K562 (cell line): ENCODE results near the gene IL21. TPM values are rescaled to one million over a fixed set of nuclear protein-coding genes. Genes with fewer than 3 reads are reported as not detected.

Experiments
- BACH1 ChIP-seq: fragments of 200-800 bp; sonication (Bioruptor generic); IDR thresholded peaks from 2 replicates; pipeline ENCODE4 v1.6.1; 2016; ENCODE audit warnings: missing genetic modification characterization, missing compliant biosample characterization
- FUS ChIP-seq: fragments of 200-400 bp; formaldehyde crosslinking; optimal IDR thresholded peaks from 2 replicates; pipeline ENCODE3; 2017; ENCODE audit warnings: low read depth, low read length
- MCM3 ChIP-seq: fragments of 450-650 bp; IDR thresholded peaks from 2 replicates; pipeline ENCODE4 v1.6.1; 2016
- SMARCE1 ChIP-seq: fragments of 450-650 bp; IDR thresholded peaks from 2 replicates; pipeline ENCODE4 v1.7.1; 2016; ENCODE audit warnings: mild to moderate bottlenecking
- TARDBP ChIP-seq: fragments of 450-650 bp; IDR thresholded peaks from 2 replicates; pipeline ENCODE4 v1.6.1; 2016
- ZNF12 ChIP-seq: sonication (generic); formaldehyde crosslinking; IDR thresholded peaks from 2 replicates; pipeline ENCODE4 v1.4.0; 2020; ENCODE audit warnings: mild to moderate bottlenecking, missing genetic modification reagents
- ZNF165 ChIP-seq: fragments of 250-450 bp; sonication (Bioruptor Pico); IDR thresholded peaks from 2 replicates; pipeline ENCODE4 v1.4.0; 2020; ENCODE audit warnings: borderline replicate concordance
- polyA plus RNA-seq, 8 experiments: library from polyadenylated mRNA; depleted of rRNA in 4 of 8; stranded (reverse) in 5 of 8; unstranded in 3 of 8; fragments of >200 nt; fragmentation: Nextera tagmentation in 2 of 8; fragmentation: Illumina TruSeq in 1 of 8; extraction: Ambion mirVana in 2 of 8; extraction: Trizol in 1 of 8; gene quantifications; 2 replicates each; pipeline versions ENCODE4 v1.2.1 to v1.2.3, GENCODE V29; 2011 to 2014; ENCODE audit warnings: inconsistent platforms in 1 of 8, missing spikeins in 1 of 8
- total RNA-seq, 7 experiments: library from RNA; depleted of rRNA in 6 of 7; stranded (reverse); fragments of >200 nt in 6 of 7; fragmentation: Illumina TruSeq in 2 of 7; extraction: Trizol in 2 of 7; gene quantifications; 2 replicates each; pipeline versions ENCODE4 v1.2.1 to v1.2.3, GENCODE V29; 2011 to 2021; ENCODE audit warnings: low replicate concordance in 1 of 7
- TF ChIP-seq, protein P1 (sequence below): fragments of 450-650 bp; IDR thresholded peaks from 2 replicates; pipeline ENCODE4 v1.6.1; 2014; ENCODE audit warnings: low read depth, mild to moderate bottlenecking, moderate library complexity, borderline replicate concordance
- TF ChIP-seq, protein P2 (sequence below): fragments of 450-650 bp; formaldehyde crosslinking; IDR thresholded peaks from 2 replicates; pipeline ENCODE4 v1.4.0; 2020; ENCODE audit warnings: mild to moderate bottlenecking
- TF ChIP-seq, protein P3 (sequence below), 2 experiments: fragments of 450-650 bp; formaldehyde crosslinking in 1 of 2; IDR thresholded peaks; 2 replicates each; pipeline versions ENCODE4 v1.4.0 to v1.6.1; 2014 to 2020; ENCODE audit warnings: mild to moderate bottlenecking in 2 of 2, borderline replicate concordance in 1 of 2, low read depth in 1 of 2
- TF ChIP-seq, protein P4 (sequence below): sonication (generic); formaldehyde crosslinking; IDR thresholded peaks from 2 replicates; pipeline ENCODE4 v1.8.1; 2023; ENCODE audit warnings: mild to moderate bottlenecking, missing genetic modification reagents
- TF ChIP-seq, protein P5 (sequence below): sonication (generic); formaldehyde crosslinking; IDR thresholded peaks from 2 replicates; pipeline ENCODE4 v1.8.1; 2022; ENCODE audit warnings: missing genetic modification reagents

IL21 gene
- total and polyA plus RNA-seq, 9 of the 15 experiments (the other 6 are each of a cell fraction or from before 2014, with no cell fraction given) = not detected

DNA sequence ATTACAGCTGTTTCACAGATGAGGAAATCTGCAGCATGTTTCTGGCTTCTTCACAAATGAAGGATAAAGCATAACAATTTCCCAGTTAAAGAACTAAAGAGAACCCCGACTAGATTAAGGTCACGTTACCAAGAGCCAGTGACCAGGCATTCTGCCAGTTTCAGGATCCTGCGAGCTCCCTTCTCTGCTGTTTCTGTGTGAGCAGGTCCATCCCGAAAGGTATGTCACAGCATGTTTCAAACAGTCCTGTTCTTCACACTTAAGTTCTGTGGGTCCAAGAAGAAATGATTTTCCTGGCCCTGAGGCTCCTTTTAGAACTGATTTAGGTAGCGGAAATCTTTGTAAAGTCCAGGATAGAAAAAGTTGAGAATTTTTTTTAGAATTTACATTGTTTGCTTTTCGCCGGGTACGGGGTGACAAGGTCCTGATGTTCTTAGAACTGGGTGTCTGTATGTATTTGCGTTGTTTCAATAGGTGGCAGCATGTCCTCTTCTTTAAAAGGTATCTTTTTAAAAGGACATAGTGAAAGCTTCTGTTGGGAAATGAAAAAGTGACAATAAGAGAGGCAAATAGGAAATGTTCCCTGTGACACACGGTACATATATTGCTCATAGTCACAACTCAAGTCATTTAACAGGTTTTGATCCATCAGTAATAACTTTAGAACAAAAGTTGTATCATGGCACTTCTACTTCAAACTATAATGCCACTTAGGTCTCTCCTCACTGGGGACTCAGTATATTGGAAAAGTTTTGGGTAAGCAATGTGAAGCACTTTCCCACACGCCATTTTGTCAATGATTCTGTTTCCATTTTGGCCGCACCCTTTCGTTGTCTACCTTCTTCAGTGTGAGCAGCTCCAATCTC is 18.4 kb downstream of the IL21 start (continued):
- TF ChIP-seq, protein P1, sequence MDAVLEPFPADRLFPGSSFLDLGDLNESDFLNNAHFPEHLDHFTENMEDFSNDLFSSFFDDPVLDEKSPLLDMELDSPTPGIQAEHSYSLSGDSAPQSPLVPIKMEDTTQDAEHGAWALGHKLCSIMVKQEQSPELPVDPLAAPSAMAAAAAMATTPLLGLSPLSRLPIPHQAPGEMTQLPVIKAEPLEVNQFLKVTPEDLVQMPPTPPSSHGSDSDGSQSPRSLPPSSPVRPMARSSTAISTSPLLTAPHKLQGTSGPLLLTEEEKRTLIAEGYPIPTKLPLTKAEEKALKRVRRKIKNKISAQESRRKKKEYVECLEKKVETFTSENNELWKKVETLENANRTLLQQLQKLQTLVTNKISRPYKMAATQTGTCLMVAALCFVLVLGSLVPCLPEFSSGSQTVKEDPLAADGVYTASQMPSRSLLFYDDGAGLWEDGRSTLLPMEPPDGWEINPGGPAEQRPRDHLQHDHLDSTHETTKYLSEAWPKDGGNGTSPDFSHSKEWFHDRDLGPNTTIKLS = no peak
- TF ChIP-seq, protein P2, sequence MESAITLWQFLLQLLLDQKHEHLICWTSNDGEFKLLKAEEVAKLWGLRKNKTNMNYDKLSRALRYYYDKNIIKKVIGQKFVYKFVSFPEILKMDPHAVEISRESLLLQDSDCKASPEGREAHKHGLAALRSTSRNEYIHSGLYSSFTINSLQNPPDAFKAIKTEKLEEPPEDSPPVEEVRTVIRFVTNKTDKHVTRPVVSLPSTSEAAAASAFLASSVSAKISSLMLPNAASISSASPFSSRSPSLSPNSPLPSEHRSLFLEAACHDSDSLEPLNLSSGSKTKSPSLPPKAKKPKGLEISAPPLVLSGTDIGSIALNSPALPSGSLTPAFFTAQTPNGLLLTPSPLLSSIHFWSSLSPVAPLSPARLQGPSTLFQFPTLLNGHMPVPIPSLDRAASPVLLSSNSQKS (CRISPR knock-in tag) = no peak
- TF ChIP-seq BACH1 (tag) = 0 out of 2 replicates have a peak, but pooled peaks have one; percentile 17
- TF ChIP-seq, protein P3, sequence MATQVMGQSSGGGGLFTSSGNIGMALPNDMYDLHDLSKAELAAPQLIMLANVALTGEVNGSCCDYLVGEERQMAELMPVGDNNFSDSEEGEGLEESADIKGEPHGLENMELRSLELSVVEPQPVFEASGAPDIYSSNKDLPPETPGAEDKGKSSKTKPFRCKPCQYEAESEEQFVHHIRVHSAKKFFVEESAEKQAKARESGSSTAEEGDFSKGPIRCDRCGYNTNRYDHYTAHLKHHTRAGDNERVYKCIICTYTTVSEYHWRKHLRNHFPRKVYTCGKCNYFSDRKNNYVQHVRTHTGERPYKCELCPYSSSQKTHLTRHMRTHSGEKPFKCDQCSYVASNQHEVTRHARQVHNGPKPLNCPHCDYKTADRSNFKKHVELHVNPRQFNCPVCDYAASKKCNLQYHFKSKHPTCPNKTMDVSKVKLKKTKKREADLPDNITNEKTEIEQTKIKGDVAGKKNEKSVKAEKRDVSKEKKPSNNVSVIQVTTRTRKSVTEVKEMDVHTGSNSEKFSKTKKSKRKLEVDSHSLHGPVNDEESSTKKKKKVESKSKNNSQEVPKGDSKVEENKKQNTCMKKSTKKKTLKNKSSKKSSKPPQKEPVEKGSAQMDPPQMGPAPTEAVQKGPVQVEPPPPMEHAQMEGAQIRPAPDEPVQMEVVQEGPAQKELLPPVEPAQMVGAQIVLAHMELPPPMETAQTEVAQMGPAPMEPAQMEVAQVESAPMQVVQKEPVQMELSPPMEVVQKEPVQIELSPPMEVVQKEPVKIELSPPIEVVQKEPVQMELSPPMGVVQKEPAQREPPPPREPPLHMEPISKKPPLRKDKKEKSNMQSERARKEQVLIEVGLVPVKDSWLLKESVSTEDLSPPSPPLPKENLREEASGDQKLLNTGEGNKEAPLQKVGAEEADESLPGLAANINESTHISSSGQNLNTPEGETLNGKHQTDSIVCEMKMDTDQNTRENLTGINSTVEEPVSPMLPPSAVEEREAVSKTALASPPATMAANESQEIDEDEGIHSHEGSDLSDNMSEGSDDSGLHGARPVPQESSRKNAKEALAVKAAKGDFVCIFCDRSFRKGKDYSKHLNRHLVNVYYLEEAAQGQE (IDR thresholded peaks at IDR 0.05; ENCODE audit: borderline replicate concordance) = peak; percentile 81; the same call in 1 of the 2 replicates
- TF ChIP-seq, protein P3 (CRISPR knock-in tag; IDR thresholded peaks at IDR 0.05; ENCODE audit: low read depth) = no peak
- TF ChIP-seq ZNF165 (CRISPR knock-in tag) = no peak
- TF ChIP-seq, protein P4, sequence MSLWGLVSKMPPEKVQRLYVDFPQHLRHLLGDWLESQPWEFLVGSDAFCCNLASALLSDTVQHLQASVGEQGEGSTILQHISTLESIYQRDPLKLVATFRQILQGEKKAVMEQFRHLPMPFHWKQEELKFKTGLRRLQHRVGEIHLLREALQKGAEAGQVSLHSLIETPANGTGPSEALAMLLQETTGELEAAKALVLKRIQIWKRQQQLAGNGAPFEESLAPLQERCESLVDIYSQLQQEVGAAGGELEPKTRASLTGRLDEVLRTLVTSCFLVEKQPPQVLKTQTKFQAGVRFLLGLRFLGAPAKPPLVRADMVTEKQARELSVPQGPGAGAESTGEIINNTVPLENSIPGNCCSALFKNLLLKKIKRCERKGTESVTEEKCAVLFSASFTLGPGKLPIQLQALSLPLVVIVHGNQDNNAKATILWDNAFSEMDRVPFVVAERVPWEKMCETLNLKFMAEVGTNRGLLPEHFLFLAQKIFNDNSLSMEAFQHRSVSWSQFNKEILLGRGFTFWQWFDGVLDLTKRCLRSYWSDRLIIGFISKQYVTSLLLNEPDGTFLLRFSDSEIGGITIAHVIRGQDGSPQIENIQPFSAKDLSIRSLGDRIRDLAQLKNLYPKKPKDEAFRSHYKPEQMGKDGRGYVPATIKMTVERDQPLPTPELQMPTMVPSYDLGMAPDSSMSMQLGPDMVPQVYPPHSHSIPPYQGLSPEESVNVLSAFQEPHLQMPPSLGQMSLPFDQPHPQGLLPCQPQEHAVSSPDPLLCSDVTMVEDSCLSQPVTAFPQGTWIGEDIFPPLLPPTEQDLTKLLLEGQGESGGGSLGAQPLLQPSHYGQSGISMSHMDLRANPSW (CRISPR knock-in tag) = no peak
- no peak for TF ChIP-seq SMARCE1
- no peak for TF ChIP-seq TARDBP
- no peak for TF ChIP-seq ZNF12 (CRISPR knock-in tag)
- TF ChIP-seq, protein P5, sequence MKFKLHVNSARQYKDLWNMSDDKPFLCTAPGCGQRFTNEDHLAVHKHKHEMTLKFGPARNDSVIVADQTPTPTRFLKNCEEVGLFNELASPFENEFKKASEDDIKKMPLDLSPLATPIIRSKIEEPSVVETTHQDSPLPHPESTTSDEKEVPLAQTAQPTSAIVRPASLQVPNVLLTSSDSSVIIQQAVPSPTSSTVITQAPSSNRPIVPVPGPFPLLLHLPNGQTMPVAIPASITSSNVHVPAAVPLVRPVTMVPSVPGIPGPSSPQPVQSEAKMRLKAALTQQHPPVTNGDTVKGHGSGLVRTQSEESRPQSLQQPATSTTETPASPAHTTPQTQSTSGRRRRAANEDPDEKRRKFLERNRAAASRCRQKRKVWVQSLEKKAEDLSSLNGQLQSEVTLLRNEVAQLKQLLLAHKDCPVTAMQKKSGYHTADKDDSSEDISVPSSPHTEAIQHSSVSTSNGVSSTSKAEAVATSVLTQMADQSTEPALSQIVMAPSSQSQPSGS (CRISPR knock-in tag) = no peak
- no peak for TF ChIP-seq MCM3
- TF ChIP-seq FUS = no peak
